Astrocyte (in vitro differentiated cells and primary cell): Measurements from ENCODE around the gene PDC. TPM values are rescaled to one million over a fixed set of nuclear protein-coding genes. Genes with fewer than 3 reads are reported as not detected.
A peak's percentile ranks its signal among the peaks of the same experiment; 100 is the strongest.

Experiments used
- DNase-seq: peaks from one replicate; pipeline ENCODE4 v3.0.0-alpha.2; 2010; ENCODE audit warnings: low read depth
- FAIRE-seq: peaks from 2 replicates; lab custom pipeline; 2011; peaks lifted over from hg19 to GRCh38; lab: Jason Lieb, UNC
- H2AFZ ChIP-seq: 2 replicates; pipeline ENCODE4 v1.6.0; 2012; ENCODE audit warnings: low read depth, low read length, inconsistent platforms
- H3K27ac ChIP-seq: 2 replicates; pipeline ENCODE4 v1.5.1; 2011; ENCODE audit warnings: low read depth, low read length, inconsistent platforms
- H3K27me3 ChIP-seq: 2 replicates; pipeline ENCODE4 v1.6.0; 2011; ENCODE audit warnings: low read length, inconsistent platforms; ENCODE audit not compliant: insufficient read depth
- H3K36me3 ChIP-seq: 2 replicates; pipeline ENCODE4 v1.5.1; 2011; ENCODE audit warnings: low read length, inconsistent platforms; ENCODE audit not compliant: insufficient read depth
- H3K4me1 ChIP-seq: 2 replicates; pipeline ENCODE4 v1.5.1; 2011; ENCODE audit warnings: low read length, inconsistent platforms; ENCODE audit not compliant: insufficient read depth
- H3K4me2 ChIP-seq: 2 replicates; pipeline ENCODE4 v1.6.0; 2012; ENCODE audit warnings: low read length, inconsistent platforms
- H3K4me3 ChIP-seq: 2 replicates; pipeline ENCODE4 v1.5.1; 2011; ENCODE audit warnings: low read depth, mild to moderate bottlenecking, low read length, inconsistent platforms; ENCODE audit not compliant: insufficient read depth
- H3K79me2 ChIP-seq: 2 replicates; pipeline ENCODE4 v1.6.0; 2012; ENCODE audit warnings: mild to moderate bottlenecking, low read length, inconsistent platforms; ENCODE audit not compliant: insufficient read depth
- H3K9ac ChIP-seq: 2 replicates; pipeline ENCODE4 v1.6.0; 2012; ENCODE audit warnings: mild to moderate bottlenecking, low read length, inconsistent platforms
- H3K9me3 ChIP-seq: 2 replicates; pipeline ENCODE4 v1.5.1; 2012; ENCODE audit warnings: low read depth, mild to moderate bottlenecking, low read length, inconsistent platforms; ENCODE audit not compliant: insufficient read depth
- H4K20me1 ChIP-seq: 2 replicates; pipeline ENCODE4 v1.6.0; 2012; ENCODE audit warnings: low read length, inconsistent platforms; ENCODE audit not compliant: insufficient read depth
- H3K27ac Mint-ChIP-seq: one replicate; pipeline ENCODE4 v1.8.0; 2021; ENCODE audit warnings: mild to moderate bottlenecking, mixed read lengths; ENCODE audit not compliant: unreplicated experiment
- H3K27me3 Mint-ChIP-seq: one replicate; pipeline ENCODE4 v1.8.0; 2021; ENCODE audit warnings: low read depth, mixed read lengths; ENCODE audit not compliant: unreplicated experiment
- H3K36me3 Mint-ChIP-seq: one replicate; pipeline ENCODE4 v1.8.0; 2021; ENCODE audit warnings: low read depth, mixed read lengths; ENCODE audit not compliant: unreplicated experiment
- H3K4me1 Mint-ChIP-seq: one replicate; pipeline ENCODE4 v1.8.0; 2021; ENCODE audit warnings: low read depth, mixed read lengths; ENCODE audit not compliant: unreplicated experiment
- H3K4me3 Mint-ChIP-seq: one replicate; pipeline ENCODE4 v1.8.0; 2021; ENCODE audit warnings: mild to moderate bottlenecking, moderate library complexity, mixed read lengths; ENCODE audit not compliant: unreplicated experiment
- H3K9me3 Mint-ChIP-seq: one replicate; pipeline ENCODE4 v1.8.0; 2021; ENCODE audit warnings: mild to moderate bottlenecking, mixed read lengths; ENCODE audit not compliant: unreplicated experiment
- EZH2 ChIP-seq: IDR thresholded peaks from 2 replicates; pipeline ENCODE4 v1.6.1; 2012; ENCODE audit warnings: mild to moderate bottlenecking, low read length, inconsistent platforms; ENCODE audit not compliant: insufficient read depth
- total RNA-seq: library from RNA; stranded (reverse); gene quantifications from 2 replicates; pipeline ENCODE4 v1.2.1, GENCODE V29; 2021
- TF ChIP-seq, protein P1 (sequence below): IDR thresholded peaks from 2 replicates; pipeline ENCODE4 v1.5.1; 2011; ENCODE audit warnings: low read depth, mild to moderate bottlenecking, inconsistent platforms, low read length, moderate library complexity; ENCODE audit not compliant: insufficient read depth

PDC gene
- total RNA-seq, 1 donor from 2014 or later, result not detected

DNA sequence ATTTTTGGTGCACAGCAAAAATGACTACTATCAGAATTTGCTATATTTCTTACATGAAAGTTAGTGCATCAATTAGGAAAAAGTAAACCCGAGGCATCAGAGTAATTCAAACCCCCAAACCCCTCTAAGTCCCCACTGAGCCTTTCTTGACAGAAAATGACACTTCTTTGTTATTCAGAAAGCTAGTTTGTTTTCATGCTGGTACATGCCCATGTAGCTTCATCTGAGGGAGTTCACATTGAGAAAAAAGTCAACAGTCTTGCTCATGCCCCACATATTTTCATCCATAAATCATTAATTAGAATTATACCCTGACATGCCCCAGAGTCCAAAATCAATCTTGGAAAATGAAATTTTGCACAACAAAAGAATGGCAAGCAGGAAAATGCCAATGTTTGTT, 39.9 kb upstream of the PDC start:
- no peaks in the 10 kb centered on the region for H3K79me2 ChIP-seq
- H3K4me2 ChIP-seq, result no peak overlapping the region
- Mint-ChIP-seq H3K4me1 (peaks cover 24% of the 10 kb centered on the region), H3K4me3 (no peak overlapping the region), H3K27ac (no peak overlapping the region), H3K9me3 (peaks cover 4% of the 10 kb centered on the region), H3K36me3 (no peaks in the 10 kb centered on the region), H3K27me3 (no peaks in the 10 kb centered on the region)
- no peaks in the 10 kb centered on the region for H3K9me3 ChIP-seq
- FAIRE-seq (no peak), DNase-seq (no peak)
- H3K4me1 ChIP-seq, result peaks cover 25% of the 10 kb centered on the region
- no peaks in the 10 kb centered on the region for H3K27me3 ChIP-seq
- no peaks in the 10 kb centered on the region for H3K36me3 ChIP-seq
- H4K20me1 ChIP-seq, result no peaks in the 10 kb centered on the region
- TF ChIP-seq, protein P1, sequence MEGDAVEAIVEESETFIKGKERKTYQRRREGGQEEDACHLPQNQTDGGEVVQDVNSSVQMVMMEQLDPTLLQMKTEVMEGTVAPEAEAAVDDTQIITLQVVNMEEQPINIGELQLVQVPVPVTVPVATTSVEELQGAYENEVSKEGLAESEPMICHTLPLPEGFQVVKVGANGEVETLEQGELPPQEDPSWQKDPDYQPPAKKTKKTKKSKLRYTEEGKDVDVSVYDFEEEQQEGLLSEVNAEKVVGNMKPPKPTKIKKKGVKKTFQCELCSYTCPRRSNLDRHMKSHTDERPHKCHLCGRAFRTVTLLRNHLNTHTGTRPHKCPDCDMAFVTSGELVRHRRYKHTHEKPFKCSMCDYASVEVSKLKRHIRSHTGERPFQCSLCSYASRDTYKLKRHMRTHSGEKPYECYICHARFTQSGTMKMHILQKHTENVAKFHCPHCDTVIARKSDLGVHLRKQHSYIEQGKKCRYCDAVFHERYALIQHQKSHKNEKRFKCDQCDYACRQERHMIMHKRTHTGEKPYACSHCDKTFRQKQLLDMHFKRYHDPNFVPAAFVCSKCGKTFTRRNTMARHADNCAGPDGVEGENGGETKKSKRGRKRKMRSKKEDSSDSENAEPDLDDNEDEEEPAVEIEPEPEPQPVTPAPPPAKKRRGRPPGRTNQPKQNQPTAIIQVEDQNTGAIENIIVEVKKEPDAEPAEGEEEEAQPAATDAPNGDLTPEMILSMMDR, result no peak
- TF ChIP-seq EZH2, result no peak
- H3K27ac ChIP-seq, result no peak overlapping the region
- no peak overlapping the region for H3K4me3 ChIP-seq
- no peak overlapping the region for H3K9ac ChIP-seq
- no peak overlapping the region for H2AFZ ChIP-seq

DNA sequence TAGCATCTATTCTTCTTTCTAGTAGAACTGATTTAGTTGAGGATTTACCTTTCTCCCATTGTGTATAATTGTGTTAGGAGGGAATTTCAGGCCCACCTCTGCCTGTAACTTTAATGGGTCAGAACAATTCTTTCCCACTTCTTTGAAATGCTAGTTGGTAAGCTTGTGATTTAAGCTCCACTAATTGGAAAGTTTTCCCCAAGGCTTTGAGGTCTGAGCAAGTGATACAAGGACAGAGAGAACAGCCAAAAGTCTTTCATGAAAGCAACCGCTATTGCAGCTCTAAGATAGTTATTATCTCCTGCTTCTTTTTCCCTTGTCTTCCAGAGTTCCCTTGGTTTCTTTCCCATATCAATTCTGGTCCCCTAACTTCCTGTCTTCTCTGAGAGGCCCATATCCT, 38.7 kb upstream of the PDC start:
- no peak overlapping the region for H2AFZ ChIP-seq

More for the DNA sequence above, 38.7 kb upstream of the PDC start:
- Histone ChIP-seq H3K79me2 (no peaks in the 10 kb centered on the region), H3K4me1 (peaks cover 28% of the 10 kb centered on the region), H3K4me2 (peak overlapping the region; percentile 41), H3K36me3 (no peaks in the 10 kb centered on the region), H4K20me1 (no peaks in the 10 kb centered on the region), H3K9ac (peak overlapping the region; percentile 18), H3K27me3 (no peaks in the 10 kb centered on the region), H3K27ac (peak overlapping the region; percentile 63), H3K9me3 (no peaks in the 10 kb centered on the region), H3K4me3 (no peak overlapping the region)
- peak overlapping the region; percentile 4 for H3K27ac Mint-ChIP-seq
- H3K4me1 Mint-ChIP-seq, result peaks cover 31% of the 10 kb centered on the region
- no peaks in the 10 kb centered on the region for H3K27me3 Mint-ChIP-seq
- TF ChIP-seq, protein P1, result no peak
- TF ChIP-seq EZH2, result no peak
- peak; percentile 80 for FAIRE-seq
- no peak for DNase-seq
- no peaks in the 10 kb centered on the region for H3K36me3 Mint-ChIP-seq
- H3K4me3 Mint-ChIP-seq, result no peak overlapping the region
- no peaks in the 10 kb centered on the region for H3K9me3 Mint-ChIP-seq
